ENCODE measurements around the gene WNT8A.

The WNT8A gene

GRCh38 chr5:138092301-138092700, 8.5 kb downstream of the WNT8A start:
- Histone ChIP-seq H2BK15ac (ENCODE audit: low read depth, poor library complexity, severe bottlenecking) (no peak overlapping the region), H3K4me1 (ENCODE audit: control insufficient read depth, insufficient read depth, low read depth, low read length) (peaks cover 3% of the 10 kb centered on the region), H2BK5ac (ENCODE audit: low read depth, low read length, poor library complexity, severe bottlenecking) (no peak overlapping the region), H2BK12ac (ENCODE audit: low read length in 2 of 2) (no peak overlapping the region), H2AFZ (ENCODE audit: low read depth, low read length) (no peak overlapping the region), H3K4me2 (ENCODE audit: low read length, poor library complexity, severe bottlenecking) (no peak overlapping the region), H2AK5ac (ENCODE audit: low read length, severe bottlenecking) (no peak overlapping the region), H3K9me3 (ENCODE audit: control insufficient read depth, low read length) (no peaks in the 10 kb centered on the region), H2BK120ac (ENCODE audit: low read depth, low read length) (no peak overlapping the region), H4K91ac (ENCODE audit: low read length) (no peak overlapping the region), H3K79me1 (replicated peaks; ENCODE audit: low read length, poor library complexity, severe bottlenecking) (no peaks in the 10 kb centered on the region), H3K23ac (ENCODE audit: low read length in 2 of 2) (no peak overlapping the region), H3K27me3 (ENCODE audit: control insufficient read depth in 1 of 2, insufficient read depth in 1 of 2, low read length in 2 of 2) (peaks cover 78 to 81% of the 10 kb centered on the region in 2 experiments), H3K36me3 (ENCODE audit: control insufficient read depth in 1 of 2, insufficient read depth in 2 of 2, low read depth in 1 of 2, low read length in 2 of 2) (no peaks in the 10 kb centered on the region), H3K4me3 (ENCODE audit: insufficient read depth in 1 of 2, low read depth in 1 of 2, low read length in 2 of 2) (no peak overlapping the region), H3K9ac (ENCODE audit: low read length) (no peak overlapping the region), H4K8ac (ENCODE audit: low read length) (no peak overlapping the region), H3K27ac (ENCODE audit: low read length, poor library complexity, severe bottlenecking) (no peak overlapping the region), H3K4ac (ENCODE audit: low read depth in 1 of 2, low read length in 2 of 2) (no peak overlapping the region), H3K14ac (ENCODE audit: low read length in 2 of 2) (no peak overlapping the region), H3K18ac (ENCODE audit: low read depth in 1 of 2, low read length in 2 of 2) (no peak overlapping the region)
- 82% methylated on average over 1 of the region's 1 CpG for WGBS
- DNase-seq, result no peak

- WGBS, result no CpG with 5 or more reads among the region's 1 CpG
- no peak overlapping the region for H2BK5ac ChIP-seq (ENCODE audit: low read depth, low read length, poor library complexity, severe bottlenecking)
- H3K4ac ChIP-seq (ENCODE audit: low read depth in 1 of 2, low read length in 2 of 2), result no peak overlapping the region
- H3K79me1 ChIP-seq (replicated peaks; ENCODE audit: low read length, poor library complexity, severe bottlenecking), result no peaks in the 10 kb centered on the region
- H2BK15ac ChIP-seq (ENCODE audit: low read depth, poor library complexity, severe bottlenecking), result no peak overlapping the region
- no peak overlapping the region for H4K91ac ChIP-seq (ENCODE audit: low read length)
- no peak overlapping the region for H3K4me3 ChIP-seq (ENCODE audit: insufficient read depth in 1 of 2, low read depth in 1 of 2, low read length in 2 of 2)
- H3K36me3 ChIP-seq (ENCODE audit: control insufficient read depth in 1 of 2, insufficient read depth in 2 of 2, low read depth in 1 of 2, low read length in 2 of 2), result no peaks in the 10 kb centered on the region
- H3K18ac ChIP-seq (ENCODE audit: low read depth in 1 of 2, low read length in 2 of 2), result no peak overlapping the region
- no peak overlapping the region for H2AFZ ChIP-seq (ENCODE audit: low read depth, low read length)
- peaks cover 3% of the 10 kb centered on the region for H3K4me1 ChIP-seq (ENCODE audit: control insufficient read depth, insufficient read depth, low read depth, low read length)
- no peak overlapping the region for H2BK12ac ChIP-seq (ENCODE audit: low read length in 2 of 2)
- H3K14ac ChIP-seq (ENCODE audit: low read length in 2 of 2), result no peak overlapping the region
- no peak overlapping the region for H2BK120ac ChIP-seq (ENCODE audit: low read depth, low read length)
- H2AK5ac ChIP-seq (ENCODE audit: low read length, severe bottlenecking), result no peak overlapping the region
- no peak overlapping the region for H3K9ac ChIP-seq (ENCODE audit: low read length)
- peaks cover 74 to 77% of the 10 kb centered on the region in 2 experiments for H3K27me3 ChIP-seq (ENCODE audit: control insufficient read depth in 1 of 2, insufficient read depth in 1 of 2, low read length in 2 of 2)
- no peak for DNase-seq
- H3K27ac ChIP-seq (ENCODE audit: low read length, poor library complexity, severe bottlenecking), result no peak overlapping the region
- no peaks in the 10 kb centered on the region for H3K9me3 ChIP-seq (ENCODE audit: control insufficient read depth, low read length)
- H3K4me2 ChIP-seq (ENCODE audit: low read length, poor library complexity, severe bottlenecking), result no peak overlapping the region
- no peak overlapping the region for H3K23ac ChIP-seq (ENCODE audit: low read length in 2 of 2)
- H4K8ac ChIP-seq (ENCODE audit: low read length), result no peak overlapping the region
Measured at GRCh38 chr5:138093036-138093435, 9.2 kb downstream of the WNT8A start.

GRCh38 chr5:138095100-138095907, 11.5 kb downstream of the WNT8A start:
- WGBS, result 11% methylated on average over 2 of the region's 4 CpGs

GRCh38 chr5:138096363-138096762, 12.5 kb downstream of the WNT8A start:
- Histone ChIP-seq H3K14ac (ENCODE audit: low read length in 2 of 2) (no peak overlapping the region), H3K18ac (ENCODE audit: low read depth in 1 of 2, low read length in 2 of 2) (no peak overlapping the region), H3K23ac (ENCODE audit: low read length in 2 of 2) (no peak overlapping the region), H2BK15ac (ENCODE audit: low read depth, poor library complexity, severe bottlenecking) (no peak overlapping the region), H2AK5ac (ENCODE audit: low read length, severe bottlenecking) (no peak overlapping the region), H3K27ac (ENCODE audit: low read length, poor library complexity, severe bottlenecking) (no peak overlapping the region), H3K79me1 (replicated peaks; ENCODE audit: low read length, poor library complexity, severe bottlenecking) (no peaks in the 10 kb centered on the region), H2BK120ac (ENCODE audit: low read depth, low read length) (no peak overlapping the region), H3K9me3 (ENCODE audit: control insufficient read depth, low read length) (no peaks in the 10 kb centered on the region), H4K91ac (ENCODE audit: low read length) (no peak overlapping the region), H3K9ac (ENCODE audit: low read length) (no peak overlapping the region), H3K4me2 (ENCODE audit: low read length, poor library complexity, severe bottlenecking) (no peak overlapping the region), H3K4ac (ENCODE audit: low read depth in 1 of 2, low read length in 2 of 2) (no peak overlapping the region), H2AFZ (ENCODE audit: low read depth, low read length) (no peak overlapping the region), H3K36me3 (ENCODE audit: control insufficient read depth in 1 of 2, insufficient read depth in 2 of 2, low read depth in 1 of 2, low read length in 2 of 2) (no peaks in the 10 kb centered on the region), H3K27me3 (ENCODE audit: control insufficient read depth in 1 of 2, insufficient read depth in 1 of 2, low read length in 2 of 2) (peaks cover 53 to 57% of the 10 kb centered on the region in 2 experiments), H3K4me3 (ENCODE audit: insufficient read depth in 1 of 2, low read depth in 1 of 2, low read length in 2 of 2) (no peak overlapping the region), H3K4me1 (ENCODE audit: control insufficient read depth, insufficient read depth, low read depth, low read length) (no peaks in the 10 kb centered on the region), H4K8ac (ENCODE audit: low read length) (no peak overlapping the region), H2BK12ac (ENCODE audit: low read length in 2 of 2) (no peak overlapping the region), H2BK5ac (ENCODE audit: low read depth, low read length, poor library complexity, severe bottlenecking) (no peak overlapping the region)
- DNase-seq, result no peak
- WGBS, result 88% methylated on average over 1 of the region's 2 CpGs

More at GRCh38 chr5:138095100-138095907, 11.5 kb downstream of the WNT8A start:
- Histone ChIP-seq H2BK12ac (ENCODE audit: low read length in 2 of 2) (no peak overlapping the region), H3K4me2 (ENCODE audit: low read length, poor library complexity, severe bottlenecking) (no peak overlapping the region), H2AFZ (ENCODE audit: low read depth, low read length) (no peak overlapping the region), H3K36me3 (ENCODE audit: control insufficient read depth in 1 of 2, insufficient read depth in 2 of 2, low read depth in 1 of 2, low read length in 2 of 2) (no peaks in the 10 kb centered on the region), H4K8ac (ENCODE audit: low read length) (no peak overlapping the region), H3K23ac (ENCODE audit: low read length in 2 of 2) (no peak overlapping the region), H3K4me3 (ENCODE audit: insufficient read depth in 1 of 2, low read depth in 1 of 2, low read length in 2 of 2) (no peak overlapping the region), H3K14ac (ENCODE audit: low read length in 2 of 2) (no peak overlapping the region), H3K18ac (ENCODE audit: low read depth in 1 of 2, low read length in 2 of 2) (no peak overlapping the region), H3K9me3 (ENCODE audit: control insufficient read depth, low read length) (no peaks in the 10 kb centered on the region), H2BK5ac (ENCODE audit: low read depth, low read length, poor library complexity, severe bottlenecking) (no peak overlapping the region), H3K27ac (ENCODE audit: low read length, poor library complexity, severe bottlenecking) (no peak overlapping the region), H4K91ac (ENCODE audit: low read length) (no peak overlapping the region), H2BK120ac (ENCODE audit: low read depth, low read length) (no peak overlapping the region), H2BK15ac (ENCODE audit: low read depth, poor library complexity, severe bottlenecking) (no peak overlapping the region), H3K27me3 (ENCODE audit: control insufficient read depth in 1 of 2, insufficient read depth in 1 of 2, low read length in 2 of 2) (peaks cover 63 to 64% of the 10 kb centered on the region in 2 experiments), H3K4ac (ENCODE audit: low read depth in 1 of 2, low read length in 2 of 2) (no peak overlapping the region), H3K4me1 (ENCODE audit: control insufficient read depth, insufficient read depth, low read depth, low read length) (peaks cover 3% of the 10 kb centered on the region), H3K79me1 (replicated peaks; ENCODE audit: low read length, poor library complexity, severe bottlenecking) (no peaks in the 10 kb centered on the region), H3K9ac (ENCODE audit: low read length) (no peak overlapping the region), H2AK5ac (ENCODE audit: low read length, severe bottlenecking) (no peak overlapping the region)
- no peak for DNase-seq

Data from mesenchymal stem cell (in vitro differentiated cells and primary cell).